Nephron (organoid): ENCODE measurements around the gene CDH4.

ENCODE experiments used
- H3K27ac Mint-ChIP-seq, 3 experiments: 2 replicates each; pipeline ENCODE4 v1.8.0; 2020; ENCODE audit warnings: mixed read lengths in 3 of 3, mild to moderate bottlenecking in 2 of 3, moderate library complexity in 1 of 3
- H3K27me3 Mint-ChIP-seq: 2 replicates; pipeline ENCODE4 v1.8.0; 2021; ENCODE audit warnings: low read depth, mild to moderate bottlenecking, moderate library complexity, mixed read lengths
- H3K36me3 Mint-ChIP-seq: 2 replicates; pipeline ENCODE4 v1.8.0; 2020; ENCODE audit warnings: low read depth, mixed read lengths
- H3K4me1 Mint-ChIP-seq: 2 replicates; pipeline ENCODE4 v1.8.0; 2020; ENCODE audit warnings: mixed read lengths
- H3K4me3 Mint-ChIP-seq, 3 experiments: 2 replicates each; pipeline ENCODE4 v1.8.0; 2020; ENCODE audit warnings: mild to moderate bottlenecking in 3 of 3, mixed read lengths in 3 of 3, moderate library complexity in 2 of 3
- H3K9me3 Mint-ChIP-seq: 2 replicates; pipeline ENCODE4 v1.8.0; 2020; ENCODE audit warnings: mixed read lengths
- TF ChIP-seq, protein P1 (sequence below), 3 experiments: fragments of 200-600 bp; sonication (generic); IDR thresholded peaks; one replicate each; pipeline ENCODE4 v1.5.0; 2021; ENCODE audit warnings: antibody characterized with exemption in 3 of 3; ENCODE audit not compliant: unreplicated experiment in 3 of 3

CDH4 gene

DNA sequence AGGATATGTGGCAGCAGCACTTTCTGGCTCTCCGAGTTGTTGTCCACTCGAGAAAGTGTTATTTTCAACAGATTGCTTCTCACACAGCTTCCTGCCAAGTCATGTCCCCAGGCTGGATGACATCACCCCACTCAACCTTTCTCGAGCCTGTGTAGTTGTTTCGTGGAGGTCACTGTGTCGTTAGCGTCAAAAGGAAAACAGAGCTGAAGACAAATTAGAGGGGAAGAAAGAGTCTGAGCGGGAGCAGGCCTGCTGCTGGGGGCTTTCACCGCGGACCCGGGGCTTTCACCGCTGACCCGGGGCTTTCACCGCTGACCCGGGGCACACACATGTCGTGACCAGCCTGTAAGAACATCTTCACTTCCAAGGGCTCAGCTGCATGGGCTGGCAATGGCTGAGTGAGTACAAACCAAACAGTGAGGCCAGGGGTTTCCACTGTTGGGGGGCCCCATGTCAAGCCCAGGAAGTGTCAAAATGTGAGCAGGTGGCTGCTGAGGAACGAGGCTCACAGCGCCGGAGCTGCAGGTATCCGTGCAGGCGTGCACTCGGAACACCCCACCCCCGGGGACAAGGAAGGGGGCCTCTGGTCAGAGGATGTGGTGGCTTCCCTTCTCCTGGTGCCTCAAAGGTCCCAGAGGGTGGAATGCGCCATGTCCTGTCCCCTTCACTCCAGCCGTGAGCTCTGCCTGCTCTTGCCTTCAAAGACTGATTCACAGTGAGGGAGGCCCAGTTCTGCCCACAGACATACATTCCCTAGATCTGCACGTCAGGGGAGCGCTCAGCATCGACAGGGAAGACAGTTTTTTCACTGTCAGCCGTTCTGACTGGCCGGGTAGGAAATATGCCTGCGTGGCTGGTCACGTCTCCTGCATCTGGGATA, 447.7 kb downstream of the CDH4 start:
- H3K27ac Mint-ChIP-seq, result no peak overlapping the region

DNA sequence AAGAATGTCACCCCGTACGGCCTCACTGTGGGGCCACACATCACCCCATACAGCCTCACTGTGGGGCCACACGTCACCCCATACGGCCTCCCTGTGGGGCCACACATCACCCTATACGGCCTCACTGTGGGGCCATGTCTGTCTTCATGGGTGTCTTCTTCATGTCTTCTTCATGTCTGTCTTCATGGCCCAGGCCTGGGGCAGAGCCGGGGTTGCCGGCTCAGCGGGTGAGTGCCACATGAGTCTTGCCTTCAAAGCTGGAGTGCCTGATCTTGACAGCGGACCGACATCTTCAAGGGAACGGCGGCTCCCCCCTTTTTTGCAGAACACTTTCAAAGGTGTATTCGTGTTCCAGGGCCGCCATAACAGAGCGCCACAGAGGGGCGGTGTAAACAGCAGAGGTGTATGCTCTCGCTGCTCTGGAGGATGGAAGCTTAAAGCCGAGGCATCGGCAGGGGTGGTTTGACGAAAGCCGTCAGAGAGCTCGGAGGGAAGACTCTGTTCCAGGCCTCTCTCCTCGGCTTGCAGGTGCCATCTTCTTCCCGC, 448.6 kb downstream of the CDH4 start:
- TF ChIP-seq, protein P1, sequence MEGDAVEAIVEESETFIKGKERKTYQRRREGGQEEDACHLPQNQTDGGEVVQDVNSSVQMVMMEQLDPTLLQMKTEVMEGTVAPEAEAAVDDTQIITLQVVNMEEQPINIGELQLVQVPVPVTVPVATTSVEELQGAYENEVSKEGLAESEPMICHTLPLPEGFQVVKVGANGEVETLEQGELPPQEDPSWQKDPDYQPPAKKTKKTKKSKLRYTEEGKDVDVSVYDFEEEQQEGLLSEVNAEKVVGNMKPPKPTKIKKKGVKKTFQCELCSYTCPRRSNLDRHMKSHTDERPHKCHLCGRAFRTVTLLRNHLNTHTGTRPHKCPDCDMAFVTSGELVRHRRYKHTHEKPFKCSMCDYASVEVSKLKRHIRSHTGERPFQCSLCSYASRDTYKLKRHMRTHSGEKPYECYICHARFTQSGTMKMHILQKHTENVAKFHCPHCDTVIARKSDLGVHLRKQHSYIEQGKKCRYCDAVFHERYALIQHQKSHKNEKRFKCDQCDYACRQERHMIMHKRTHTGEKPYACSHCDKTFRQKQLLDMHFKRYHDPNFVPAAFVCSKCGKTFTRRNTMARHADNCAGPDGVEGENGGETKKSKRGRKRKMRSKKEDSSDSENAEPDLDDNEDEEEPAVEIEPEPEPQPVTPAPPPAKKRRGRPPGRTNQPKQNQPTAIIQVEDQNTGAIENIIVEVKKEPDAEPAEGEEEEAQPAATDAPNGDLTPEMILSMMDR (IDR thresholded peaks at IDR 0.05; ENCODE audit: unreplicated experiment in 3 of 3), result no peak
- Mint-ChIP-seq H3K36me3 (no peaks in the 10 kb centered on the region), H3K27me3 (peaks cover 15% of the 10 kb centered on the region), H3K4me3 (no peak overlapping the region), H3K4me1 (peaks cover 6% of the 10 kb centered on the region), H3K9me3 (no peaks in the 10 kb centered on the region), H3K27ac (no peak overlapping the region)

More for the DNA sequence above, 447.7 kb downstream of the CDH4 start:
- H3K9me3 Mint-ChIP-seq, result no peaks in the 10 kb centered on the region
- H3K27me3 Mint-ChIP-seq, result peaks cover 10% of the 10 kb centered on the region
- H3K36me3 Mint-ChIP-seq, result no peaks in the 10 kb centered on the region
- H3K4me1 Mint-ChIP-seq, result no peaks in the 10 kb centered on the region
- no peak overlapping the region for H3K4me3 Mint-ChIP-seq
- TF ChIP-seq, protein P1 (IDR thresholded peaks at IDR 0.05; ENCODE audit: unreplicated experiment in 3 of 3), result no peak

DNA sequence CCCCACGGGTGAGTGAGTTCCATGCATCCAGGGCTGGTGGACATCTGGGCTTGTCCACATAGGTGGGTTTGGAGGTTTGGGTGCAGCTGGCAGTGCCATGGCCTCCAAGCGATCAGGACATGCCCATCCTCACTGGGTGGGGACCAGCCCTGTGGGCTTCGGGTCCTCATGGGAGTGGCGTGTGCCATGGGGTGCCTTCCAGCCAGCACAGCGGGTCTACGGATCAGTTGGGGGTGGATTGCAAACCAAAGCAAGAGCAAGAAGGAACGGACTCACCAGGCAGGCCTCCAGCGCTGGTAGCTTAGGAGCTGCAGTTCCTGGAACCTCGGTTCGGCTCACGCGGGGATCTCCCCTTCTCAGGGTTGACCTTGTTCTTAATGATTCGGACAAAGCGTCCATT, 449.3 kb downstream of the CDH4 start:
- Mint-ChIP-seq H3K27ac (no peak overlapping the region), H3K27me3 (peaks cover 19% of the 10 kb centered on the region), H3K4me1 (peaks cover 13% of the 10 kb centered on the region), H3K4me3 (no peak overlapping the region), H3K36me3 (no peaks in the 10 kb centered on the region), H3K9me3 (no peaks in the 10 kb centered on the region)
- TF ChIP-seq, protein P1 (IDR thresholded peaks at IDR 0.05; ENCODE audit: unreplicated experiment in 3 of 3), result no peak

DNA sequence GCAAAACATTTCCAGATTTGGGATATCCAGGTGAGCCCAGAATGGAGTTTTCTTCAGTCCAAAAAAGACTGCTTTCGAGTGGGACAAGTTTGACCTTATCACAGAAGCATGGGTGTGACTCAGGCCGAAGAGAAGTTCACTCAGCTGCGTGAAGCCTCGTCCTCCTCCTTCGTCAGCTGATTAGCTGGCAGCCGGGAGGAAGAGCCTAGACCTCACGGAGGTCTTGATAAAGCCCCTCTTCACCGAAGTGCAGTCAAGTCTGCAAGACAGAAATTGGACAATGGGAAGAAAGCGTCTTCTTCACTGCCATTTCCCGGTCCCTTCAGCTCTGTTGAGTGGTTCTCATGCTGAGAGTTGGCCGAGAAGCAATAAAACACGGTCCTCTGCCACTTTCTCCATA, 449.7 kb downstream of the CDH4 start:
- peaks cover 14% of the 10 kb centered on the region for H3K4me1 Mint-ChIP-seq
- no peak overlapping the region for H3K27ac Mint-ChIP-seq
- no peaks in the 10 kb centered on the region for H3K36me3 Mint-ChIP-seq
- TF ChIP-seq, protein P1 (IDR thresholded peaks at IDR 0.05; ENCODE audit: unreplicated experiment in 3 of 3), result no peak
- peaks cover 19% of the 10 kb centered on the region for H3K27me3 Mint-ChIP-seq
- no peak overlapping the region for H3K4me3 Mint-ChIP-seq
- no peaks in the 10 kb centered on the region for H3K9me3 Mint-ChIP-seq

DNA sequence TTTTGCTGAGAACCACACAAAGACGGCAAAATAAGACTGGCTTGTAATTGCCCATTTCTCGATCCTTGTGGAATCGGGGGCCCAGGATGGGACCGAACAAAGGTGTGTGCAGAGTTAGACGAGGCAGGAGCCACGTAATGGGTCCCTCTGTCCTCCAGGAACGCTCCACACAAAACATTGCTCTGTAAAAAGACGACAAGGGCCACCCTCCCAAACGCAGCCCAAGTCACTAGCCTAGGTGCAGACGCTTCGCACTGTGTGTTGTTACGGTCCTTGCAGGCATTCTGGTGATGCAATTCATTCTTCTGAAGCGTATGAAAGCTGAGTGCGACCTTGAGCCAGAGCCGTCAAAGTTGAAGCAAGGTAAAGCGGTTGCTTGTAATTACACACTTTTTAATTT, 450.2 kb downstream of the CDH4 start:
- TF ChIP-seq, protein P1 (IDR thresholded peaks at IDR 0.05; ENCODE audit: unreplicated experiment in 3 of 3), result no peak
- Mint-ChIP-seq H3K9me3 (no peaks in the 10 kb centered on the region), H3K27me3 (peaks cover 19% of the 10 kb centered on the region), H3K4me1 (peaks cover 14% of the 10 kb centered on the region), H3K27ac (no peak overlapping the region), H3K4me3 (no peak overlapping the region), H3K36me3 (no peaks in the 10 kb centered on the region)
